ENCODE measurements around the gene GREB1.

GREB1 gene

GRCh38 chr2:11553661-11554398, 20.0 kb downstream of the GREB1 start:
- Mint-ChIP-seq H3K27ac (no peak overlapping the region), H3K4me3 (no peak overlapping the region), H3K36me3 (no peaks in the 10 kb centered on the region), H3K27me3 (peaks cover 56 to 60% of the 10 kb centered on the region in 2 donors), H3K4me1 (peaks cover 6% of the 10 kb centered on the region in 2 donors), H3K9me3 (peaks cover 0 to 3% of the 10 kb centered on the region in 2 donors)
- no peak for DNase-seq
- ATAC-seq (replicated peaks), result no peak

GRCh38 chr2:11554399-11554716, 20.5 kb downstream of the GREB1 start:
- Mint-ChIP-seq H3K27me3 (peaks cover 58 to 64% of the 10 kb centered on the region in 2 donors), H3K27ac (no peak overlapping the region)
- no peak for ATAC-seq (replicated peaks)

GRCh38 chr2:11556101-11556806, 22.4 kb downstream of the GREB1 start:
- peaks cover 6% of the 10 kb centered on the region in 2 donors for H3K4me1 Mint-ChIP-seq
- peaks cover 57 to 63% of the 10 kb centered on the region in 2 donors for H3K27me3 Mint-ChIP-seq
- no peak overlapping the region for H3K27ac Mint-ChIP-seq
- no peak for DNase-seq
- no peaks in the 10 kb centered on the region for H3K36me3 Mint-ChIP-seq
- no peaks in the 10 kb centered on the region for H3K9me3 Mint-ChIP-seq
- ATAC-seq (replicated peaks), result no peak
- no peak overlapping the region for H3K4me3 Mint-ChIP-seq

More at GRCh38 chr2:11554399-11554716, 20.5 kb downstream of the GREB1 start:
- Mint-ChIP-seq H3K36me3 (no peaks in the 10 kb centered on the region), H3K9me3 (peaks cover 0 to 3% of the 10 kb centered on the region in 2 donors), H3K4me1 (peaks cover 6% of the 10 kb centered on the region in 2 donors), H3K4me3 (no peak overlapping the region)
- no peak for DNase-seq

GRCh38 chr2:11558214-11558886, 24.5 kb downstream of the GREB1 start:
- ATAC-seq (replicated peaks), result no peak
- DNase-seq, result no peak
- H3K4me3 Mint-ChIP-seq, result no peak overlapping the region
- no peak overlapping the region for H3K27ac Mint-ChIP-seq
- H3K27me3 Mint-ChIP-seq, result peaks cover 43 to 53% of the 10 kb centered on the region in 2 donors
- peaks cover 6% of the 10 kb centered on the region in 2 donors for H3K4me1 Mint-ChIP-seq
- H3K9me3 Mint-ChIP-seq, result no peaks in the 10 kb centered on the region
- H3K36me3 Mint-ChIP-seq, result no peaks in the 10 kb centered on the region

DNA sequence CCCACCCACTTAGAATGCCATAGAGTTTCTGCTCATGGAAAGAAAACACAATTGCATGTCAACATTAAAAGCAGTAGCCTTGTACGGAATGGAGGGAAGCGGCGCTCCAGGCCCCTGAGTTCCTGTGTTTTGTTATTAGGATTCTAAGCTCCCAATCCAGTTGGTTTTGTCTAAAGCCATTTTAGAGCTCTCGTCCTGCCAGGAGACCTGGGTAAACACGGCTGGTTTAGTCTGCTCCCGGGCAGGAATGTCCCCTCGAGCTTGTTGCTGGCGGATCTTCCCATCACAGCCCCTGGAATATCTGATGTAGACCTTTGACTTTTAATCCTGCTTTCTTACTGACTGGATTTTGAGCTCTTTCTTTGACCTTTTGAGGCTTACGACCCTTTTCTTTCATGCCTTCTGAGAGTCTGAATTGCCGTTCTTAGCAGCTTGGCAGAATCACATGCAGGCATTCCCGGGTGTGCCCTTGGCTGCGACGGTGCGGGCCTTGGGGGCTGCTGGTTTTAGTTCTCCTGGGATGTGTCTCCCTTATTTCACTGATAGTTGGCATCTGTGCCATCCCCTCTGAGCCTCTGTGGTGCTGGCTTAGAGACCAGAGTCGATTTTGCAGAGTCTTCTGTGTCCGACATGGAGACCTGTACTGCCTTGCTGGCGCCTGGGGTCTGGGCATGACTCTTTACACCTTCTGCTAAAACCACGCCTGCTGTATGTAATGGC, 25.4 kb downstream of the GREB1 start:
- peaks cover 38 to 47% of the 10 kb centered on the region in 2 donors for H3K27me3 Mint-ChIP-seq
- no peaks in the 10 kb centered on the region for H3K9me3 Mint-ChIP-seq
- no peak overlapping the region for H3K4me3 Mint-ChIP-seq
- ATAC-seq (replicated peaks) (no peak), DNase-seq (no peak)
- H3K36me3 Mint-ChIP-seq, result no peaks in the 10 kb centered on the region
- H3K27ac Mint-ChIP-seq, result no peak overlapping the region
- peaks cover 3% of the 10 kb centered on the region in 2 donors for H3K4me1 Mint-ChIP-seq

DNA sequence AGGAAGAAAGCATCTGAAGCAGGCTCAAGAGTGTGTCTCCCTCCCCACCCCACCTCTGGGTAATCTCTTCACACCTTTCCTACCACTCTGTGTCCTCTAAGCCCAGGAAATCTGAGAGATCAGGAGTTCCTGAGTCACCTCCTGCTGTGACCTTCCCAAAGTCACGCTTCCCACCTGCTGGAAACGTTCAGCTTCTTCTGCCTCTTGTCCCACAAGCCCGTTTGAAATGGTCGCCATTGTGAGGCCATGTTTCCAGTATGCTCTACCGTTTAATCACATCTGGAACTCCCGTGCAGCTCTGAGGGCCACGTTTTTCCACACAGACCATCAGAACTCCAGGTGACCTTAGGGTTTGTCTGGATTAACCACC, 25.9 kb downstream of the GREB1 start:
- Mint-ChIP-seq H3K36me3 (no peaks in the 10 kb centered on the region), H3K9me3 (no peaks in the 10 kb centered on the region), H3K27ac (no peak overlapping the region), H3K4me3 (no peak overlapping the region), H3K27me3 (peaks cover 38 to 44% of the 10 kb centered on the region in 2 donors), H3K4me1 (peaks cover 0 to 2% of the 10 kb centered on the region in 2 donors)
- no peak for ATAC-seq (replicated peaks)
- DNase-seq, result no peak

DNA sequence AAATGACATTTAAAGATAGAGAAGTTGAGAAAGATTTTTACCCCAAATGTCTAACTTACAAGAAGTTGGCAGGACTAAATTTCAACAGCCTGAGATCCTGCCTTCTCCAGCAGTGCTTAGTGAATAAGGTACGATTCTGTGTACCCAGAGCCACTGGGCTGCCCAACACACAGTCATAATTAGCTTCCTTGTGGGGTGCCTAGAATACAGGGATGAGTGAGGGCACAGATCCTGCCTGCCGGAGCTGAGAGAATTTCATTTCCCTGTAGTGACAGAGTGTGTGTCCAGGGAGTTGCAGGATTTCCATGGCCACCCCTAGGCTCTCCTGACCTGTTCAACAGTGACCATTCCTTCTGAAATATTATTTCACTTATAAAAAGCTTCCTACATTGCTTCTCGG, 27.0 kb downstream of the GREB1 start:
- Mint-ChIP-seq H3K4me1 (peaks cover 0 to 2% of the 10 kb centered on the region in 2 donors), H3K27ac (no peak overlapping the region), H3K9me3 (no peaks in the 10 kb centered on the region), H3K4me3 (no peak overlapping the region), H3K36me3 (no peaks in the 10 kb centered on the region), H3K27me3 (peaks cover 33 to 34% of the 10 kb centered on the region in 2 donors)
- DNase-seq (no peak), ATAC-seq (replicated peaks) (no peak)

GRCh38 chr2:11562011-11562410, 28.2 kb downstream of the GREB1 start:
- Mint-ChIP-seq H3K4me1 (no peaks in the 10 kb centered on the region), H3K4me3 (no peak overlapping the region), H3K9me3 (no peaks in the 10 kb centered on the region), H3K36me3 (no peaks in the 10 kb centered on the region), H3K27me3 (peaks cover 25 to 26% of the 10 kb centered on the region in 2 donors), H3K27ac (no peak overlapping the region)
- DNase-seq (no peak), ATAC-seq (replicated peaks) (no peak)

GRCh38 chr2:11562476-11562875, 28.6 kb downstream of the GREB1 start:
- Mint-ChIP-seq H3K4me1 (no peaks in the 10 kb centered on the region), H3K27me3 (peaks cover 22 to 24% of the 10 kb centered on the region in 2 donors), H3K36me3 (no peaks in the 10 kb centered on the region), H3K4me3 (no peak overlapping the region), H3K9me3 (no peaks in the 10 kb centered on the region), H3K27ac (no peak overlapping the region)
- ATAC-seq (replicated peaks) (no peak), DNase-seq (no peak)

GRCh38 chr2:11563784-11564666, 30.2 kb downstream of the GREB1 start:
- DNase-seq, result no peak
- Mint-ChIP-seq H3K27me3 (peaks cover 17 to 21% of the 10 kb centered on the region in 2 donors), H3K9me3 (no peaks in the 10 kb centered on the region), H3K4me1 (no peaks in the 10 kb centered on the region), H3K36me3 (no peaks in the 10 kb centered on the region), H3K27ac (no peak overlapping the region), H3K4me3 (no peak overlapping the region)
- ATAC-seq (replicated peaks), result no peak

GRCh38 chr2:11564816-11565567, 31.1 kb downstream of the GREB1 start:
- Mint-ChIP-seq H3K9me3 (no peaks in the 10 kb centered on the region), H3K27me3 (peaks cover 11 to 12% of the 10 kb centered on the region in 2 donors), H3K4me1 (no peaks in the 10 kb centered on the region), H3K4me3 (no peak overlapping the region), H3K27ac (no peak overlapping the region), H3K36me3 (no peaks in the 10 kb centered on the region)
- ATAC-seq (replicated peaks), result no peak
- no peak for DNase-seq

GRCh38 chr2:11566383-11566782, 32.5 kb downstream of the GREB1 start:
- H3K36me3 Mint-ChIP-seq, result no peaks in the 10 kb centered on the region
- no peaks in the 10 kb centered on the region for H3K9me3 Mint-ChIP-seq
- H3K4me3 Mint-ChIP-seq, result no peak overlapping the region
- H3K27me3 Mint-ChIP-seq, result peaks cover 7% of the 10 kb centered on the region in 2 donors
- ATAC-seq (replicated peaks), result no peak
- no peak overlapping the region for H3K27ac Mint-ChIP-seq
- H3K4me1 Mint-ChIP-seq, result no peaks in the 10 kb centered on the region
- DNase-seq, result no peak

DNA sequence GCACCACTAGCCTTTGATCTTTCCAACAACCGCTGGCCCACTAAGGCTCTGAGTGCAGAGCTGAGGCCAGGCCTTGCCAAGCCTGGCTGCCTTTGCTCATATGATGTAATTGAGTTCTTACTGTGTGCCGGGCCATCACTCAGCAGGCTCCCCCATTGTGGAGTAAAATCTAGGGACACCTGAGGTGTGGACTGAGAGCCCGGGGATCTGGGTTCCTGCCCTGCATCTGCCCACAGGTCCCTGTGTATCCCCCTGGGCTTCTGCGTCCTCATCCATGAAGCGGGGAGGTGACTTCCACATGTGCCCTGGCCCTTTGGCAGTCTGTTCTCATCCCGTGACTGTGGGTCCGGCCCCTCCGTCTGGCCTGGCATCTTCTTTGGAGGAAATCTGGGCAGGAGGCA, 33.8 kb downstream of the GREB1 start:
- no peak for DNase-seq
- Mint-ChIP-seq H3K27me3 (peaks cover 3 to 14% of the 10 kb centered on the region in 2 donors), H3K4me1 (no peaks in the 10 kb centered on the region), H3K4me3 (no peak overlapping the region), H3K36me3 (no peaks in the 10 kb centered on the region), H3K9me3 (no peaks in the 10 kb centered on the region), H3K27ac (no peak overlapping the region)
- no peak for ATAC-seq (replicated peaks)
